Fibroblast of lung (primary cell): ENCODE data around the gene GART.

Experiments
- EZH2 ChIP-seq: IDR thresholded peaks from 2 replicates; pipeline ENCODE4 v1.5.1; 2012; ENCODE audit warnings: low read length, control low read depth, mild to moderate bottlenecking; ENCODE audit errors: missing control alignments
- TF ChIP-seq, protein P1 (sequence below), 2 donors: IDR thresholded peaks in 1 of 2; conservative IDR thresholded peaks in 1 of 2; 1 replicate in 1 of 2; 2 replicates in 1 of 2; pipeline ENCODE4 v1.5.1; 2011 to 2012; ENCODE audit warnings: low read length in 2 of 2, control low read depth in 1 of 2, inconsistent platforms in 1 of 2, low read depth in 1 of 2, mild to moderate bottlenecking in 1 of 2

DNA sequence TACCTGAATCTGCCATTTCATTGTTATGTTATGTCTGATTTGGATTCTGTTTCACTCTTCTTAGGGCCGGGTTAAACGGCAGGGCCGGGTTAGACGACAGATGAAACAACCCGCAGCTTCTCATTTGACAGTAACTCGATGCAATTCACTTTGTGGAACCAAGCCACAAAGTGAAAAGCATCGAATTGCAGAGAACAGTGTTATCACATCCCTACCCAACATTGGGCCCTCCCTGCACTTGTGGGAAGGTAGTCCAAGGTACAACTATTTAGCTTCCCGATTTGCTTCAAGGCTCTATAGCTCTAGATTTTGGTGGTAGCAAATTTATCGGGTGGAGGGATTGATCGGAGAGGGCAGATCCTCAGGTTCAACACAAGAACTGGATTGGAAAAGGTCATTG, 17.9 kb upstream of the GART start:
- TF ChIP-seq, protein P1, sequence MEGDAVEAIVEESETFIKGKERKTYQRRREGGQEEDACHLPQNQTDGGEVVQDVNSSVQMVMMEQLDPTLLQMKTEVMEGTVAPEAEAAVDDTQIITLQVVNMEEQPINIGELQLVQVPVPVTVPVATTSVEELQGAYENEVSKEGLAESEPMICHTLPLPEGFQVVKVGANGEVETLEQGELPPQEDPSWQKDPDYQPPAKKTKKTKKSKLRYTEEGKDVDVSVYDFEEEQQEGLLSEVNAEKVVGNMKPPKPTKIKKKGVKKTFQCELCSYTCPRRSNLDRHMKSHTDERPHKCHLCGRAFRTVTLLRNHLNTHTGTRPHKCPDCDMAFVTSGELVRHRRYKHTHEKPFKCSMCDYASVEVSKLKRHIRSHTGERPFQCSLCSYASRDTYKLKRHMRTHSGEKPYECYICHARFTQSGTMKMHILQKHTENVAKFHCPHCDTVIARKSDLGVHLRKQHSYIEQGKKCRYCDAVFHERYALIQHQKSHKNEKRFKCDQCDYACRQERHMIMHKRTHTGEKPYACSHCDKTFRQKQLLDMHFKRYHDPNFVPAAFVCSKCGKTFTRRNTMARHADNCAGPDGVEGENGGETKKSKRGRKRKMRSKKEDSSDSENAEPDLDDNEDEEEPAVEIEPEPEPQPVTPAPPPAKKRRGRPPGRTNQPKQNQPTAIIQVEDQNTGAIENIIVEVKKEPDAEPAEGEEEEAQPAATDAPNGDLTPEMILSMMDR (conservative IDR thresholded peaks at IDR 0.05 in 1 of 2, IDR thresholded peaks at IDR 0.05 in 1 of 2; ENCODE audit: low read depth in 1 of 2, low read length in 2 of 2) = no peak
- TF ChIP-seq EZH2 = no peak
